H9 (cell line): ENCODE results near the gene ZSWIM6. TPM values are rescaled to one million over a fixed set of nuclear protein-coding genes. Genes with fewer than 3 reads are reported as not detected.

ENCODE experiments used
- DNase-seq: peaks from one replicate; pipeline ENCODE4 v3.0.0-alpha.2; 2017
- H2AFZ ChIP-seq: one replicate; pipeline ENCODE4 v1.6.1; 2013; ENCODE audit warnings: mild to moderate bottlenecking, low read length, control low read depth, moderate library complexity
- H2AK5ac ChIP-seq: 2 replicates; pipeline ENCODE4 v1.6.1; 2013; ENCODE audit warnings: low read length, control low read depth, mixed read lengths; ENCODE audit not compliant: insufficient read length
- H2BK120ac ChIP-seq: one replicate; pipeline ENCODE4 v1.6.1; 2013; ENCODE audit warnings: low read depth, mild to moderate bottlenecking, low read length, control low read depth, inconsistent platforms; ENCODE audit not compliant: poor library complexity, severe bottlenecking
- H2BK12ac ChIP-seq: 2 replicates; pipeline ENCODE4 v1.6.1; 2013; ENCODE audit warnings: low read length, control low read depth, mixed read lengths, low read depth; ENCODE audit not compliant: insufficient read length
- H2BK15ac ChIP-seq: 2 replicates; pipeline ENCODE4 v1.6.1; 2013; ENCODE audit warnings: low read depth, low read length, control low read depth
- H2BK20ac ChIP-seq: one replicate; pipeline ENCODE4 v1.6.1; 2013; ENCODE audit warnings: low read depth, mild to moderate bottlenecking, low read length, control low read depth, inconsistent platforms; ENCODE audit not compliant: poor library complexity, severe bottlenecking
- H2BK5ac ChIP-seq: 2 replicates; pipeline ENCODE4 v1.6.1; 2013; ENCODE audit warnings: low read length, control low read depth, mixed read lengths; ENCODE audit not compliant: insufficient read length
- H3K14ac ChIP-seq: 2 replicates; pipeline ENCODE4 v1.6.1; 2013; ENCODE audit warnings: low read length, control low read depth; ENCODE audit not compliant: insufficient read depth
- H3K18ac ChIP-seq: 2 replicates; pipeline ENCODE4 v1.6.1; 2013; ENCODE audit warnings: low read depth, mild to moderate bottlenecking, mixed read lengths, low read length, control low read depth; ENCODE audit not compliant: insufficient read length
- H3K23ac ChIP-seq: 2 replicates; pipeline ENCODE4 v1.6.1; 2013; ENCODE audit warnings: low read length, control low read depth, mixed read lengths, low read depth; ENCODE audit not compliant: insufficient read length
- H3K23me2 ChIP-seq: 2 replicates; pipeline ENCODE4 v1.6.1; 2013; ENCODE audit warnings: low read depth, mild to moderate bottlenecking, mixed read lengths, low read length, control low read depth; ENCODE audit not compliant: insufficient read length, poor library complexity, severe bottlenecking
- H3K27ac ChIP-seq: 2 replicates; pipeline ENCODE4 v1.5.1; 2013; ENCODE audit warnings: low read length, control low read depth, mixed read lengths, low read depth; ENCODE audit not compliant: insufficient read length
- H3K27me3 ChIP-seq: 2 replicates; pipeline ENCODE4 v1.6.1; 2013; ENCODE audit warnings: low read length, control low read depth, inconsistent platforms; ENCODE audit not compliant: insufficient read depth
- H3K4ac ChIP-seq: 2 replicates; pipeline ENCODE4 v1.6.1; 2013; ENCODE audit warnings: low read depth, mild to moderate bottlenecking, control low read depth, inconsistent platforms, low read length, moderate library complexity
- H3K4me1 ChIP-seq: 2 replicates; pipeline ENCODE4 v1.6.1; 2013; ENCODE audit warnings: low read length, control low read depth, inconsistent platforms; ENCODE audit not compliant: insufficient read depth
- H3K4me2 ChIP-seq: 2 replicates; pipeline ENCODE4 v1.6.1; 2013; ENCODE audit warnings: low read length, control low read depth, mixed read lengths; ENCODE audit not compliant: insufficient read length, insufficient read depth
- H3K56ac ChIP-seq: 2 replicates; pipeline ENCODE4 v1.6.1; 2013; ENCODE audit warnings: low read depth, mild to moderate bottlenecking, mixed read lengths, low read length, control low read depth; ENCODE audit not compliant: insufficient read length
- H3K79me1 ChIP-seq: 2 replicates; pipeline ENCODE4 v1.6.1; 2013; ENCODE audit warnings: low read depth, mild to moderate bottlenecking, moderate library complexity, low read length, control low read depth, inconsistent platforms; ENCODE audit not compliant: insufficient read depth, poor library complexity, severe bottlenecking
- H3K79me2 ChIP-seq: 2 replicates; pipeline ENCODE4 v1.6.1; 2013; ENCODE audit warnings: low read length, control low read depth, inconsistent platforms; ENCODE audit not compliant: insufficient read depth
- H3K9ac ChIP-seq: 2 replicates; pipeline ENCODE4 v1.6.1; 2013; ENCODE audit warnings: low read length, control low read depth, mixed read lengths; ENCODE audit not compliant: insufficient read length; ENCODE audit errors: extremely low read depth
- H3K9me3 ChIP-seq: one replicate; pipeline ENCODE4 v1.6.1; 2013; ENCODE audit warnings: low read depth, low read length, inconsistent platforms; ENCODE audit not compliant: control insufficient read depth
- H3T11ph ChIP-seq: one replicate; pipeline ENCODE4 v1.6.1; 2013; ENCODE audit warnings: mild to moderate bottlenecking, low read length, control low read depth, inconsistent platforms
- H4K20me1 ChIP-seq: one replicate; pipeline ENCODE4 v1.6.1; 2013; ENCODE audit not compliant: control insufficient read depth, insufficient read length, insufficient read depth
- H4K5ac ChIP-seq: 2 replicates; pipeline ENCODE4 v1.6.1; 2013; ENCODE audit warnings: low read depth, mild to moderate bottlenecking, mixed read lengths, low read length, control low read depth; ENCODE audit not compliant: insufficient read length
- H4K8ac ChIP-seq: replicated peaks from 2 replicates; pipeline ENCODE4 v1.6.1; 2013; ENCODE audit warnings: low read length, control low read depth, mixed read lengths, low read depth; ENCODE audit not compliant: insufficient read length
- H4K91ac ChIP-seq: 2 replicates; pipeline ENCODE4 v1.6.1; 2013; ENCODE audit warnings: low read depth, mild to moderate bottlenecking, moderate library complexity, mixed read lengths, low read length, control low read depth; ENCODE audit not compliant: insufficient read length
- H3K27ac Mint-ChIP-seq, 3 experiments: 2 replicates in 2 of 3; 3 replicates in 1 of 3; pipeline ENCODE4 v1.8.0; 2020 to 2021; ENCODE audit warnings: mixed read lengths in 3 of 3, mild to moderate bottlenecking in 1 of 3, moderate library complexity in 1 of 3
- H3K27me3 Mint-ChIP-seq: 2 replicates; pipeline ENCODE4 v1.8.0; 2021; ENCODE audit warnings: low read depth, mild to moderate bottlenecking, moderate library complexity, mixed read lengths
- H3K36me3 Mint-ChIP-seq, 3 experiments: 2 replicates in 2 of 3; 3 replicates in 1 of 3; pipeline ENCODE4 v1.8.0; 2020 to 2021; ENCODE audit warnings: low read depth in 3 of 3, mixed read lengths in 3 of 3; ENCODE audit not compliant: insufficient read depth in 1 of 3
- H3K4me1 Mint-ChIP-seq, 2 experiments: 2 replicates each; pipeline ENCODE4 v1.8.0; 2020; ENCODE audit warnings: mixed read lengths in 2 of 2
- H3K4me3 Mint-ChIP-seq, 2 experiments: 2 replicates in 1 of 2; 3 replicates in 1 of 2; pipeline ENCODE4 v1.8.0; 2020 to 2021; ENCODE audit warnings: mild to moderate bottlenecking in 2 of 2, mixed read lengths in 2 of 2, moderate library complexity in 1 of 2
- H3K9me3 Mint-ChIP-seq, 2 experiments: 2 replicates in 1 of 2; 3 replicates in 1 of 2; pipeline ENCODE4 v1.8.0; 2020; ENCODE audit warnings: mild to moderate bottlenecking in 2 of 2, mixed read lengths in 2 of 2, moderate library complexity in 1 of 2
- CTCF ChIP-seq: fragments of 200-600 bp; sonication (generic); conservative IDR thresholded peaks from 3 replicates; pipeline ENCODE4 v1.8.0; 2021; ENCODE audit warnings: antibody characterized with exemption, mild to moderate bottlenecking
- total RNA-seq: library from RNA; stranded (reverse); gene quantifications from 2 replicates; pipeline ENCODE4 v1.2.1, GENCODE V29; 2021

Gene ZSWIM6
- total RNA-seq, 1 experiment from 2014 or later = 11.5 TPM

GRCh38 chr5:61402244-61402823 is 70.3 kb downstream of the ZSWIM6 start:
- Histone ChIP-seq H3K27me3 (no peaks in the 10 kb centered on the region), H3K56ac (no peak overlapping the region), H3K14ac (no peak overlapping the region), H3K9me3 (no peaks in the 10 kb centered on the region), H2BK20ac (no peak overlapping the region), H3K23ac (no peak overlapping the region), H3K9ac (no peak overlapping the region), H3K18ac (no peak overlapping the region), H3K4me2 (no peak overlapping the region), H3K23me2 (no peaks in the 10 kb centered on the region), H4K20me1 (no peaks in the 10 kb centered on the region), H4K8ac (no peak overlapping the region), H3K27ac (no peak overlapping the region), H2BK15ac (no peak overlapping the region), H2BK120ac (no peak overlapping the region), H2BK12ac (no peak overlapping the region), H4K91ac (no peak overlapping the region), H3T11ph (no peak overlapping the region), H3K79me1 (no peaks in the 10 kb centered on the region), H3K4ac (no peak overlapping the region), H4K5ac (no peak overlapping the region), H3K4me1 (no peaks in the 10 kb centered on the region), H2AFZ (no peak overlapping the region), H3K79me2 (no peaks in the 10 kb centered on the region), H2AK5ac (no peak overlapping the region), H2BK5ac (no peak overlapping the region)
- DNase-seq = no peak
- Mint-ChIP-seq H3K27me3 (no peaks in the 10 kb centered on the region), H3K4me3 (no peak overlapping the region), H3K4me1 (peaks cover 35 to 39% of the 10 kb centered on the region in 2 experiments), H3K36me3 (peaks cover 0 to 9% (median 9%) of the 10 kb centered on the region in 3 experiments; a peak in 4 of 7 replicates), H3K27ac (peak overlapping the region in 1 of 3 experiments; percentile 7; a peak in 2 of 7 replicates), H3K9me3 (peaks cover 3 to 7% of the 10 kb centered on the region in 2 experiments; a peak in 3 of 5 replicates)
- no peak for TF ChIP-seq CTCF
